PC-3 (cell line): Measurements from ENCODE around the gene THRB. TPM values are rescaled to one million over a fixed set of nuclear protein-coding genes. Genes with fewer than 3 reads are reported as not detected.

Experiments used
- ATAC-seq: fragments of 200-7000 bp; cut with Tn5 transposase; 2 replicates; pipeline ENCODE4 v1.9.1; 2020; ENCODE audit warnings: mild to moderate bottlenecking, moderate library complexity
- BruUV-seq: library from RNA; stranded (reverse); fragments of 400-500 nt; replicated peaks from 2 replicates; lab custom pipeline; 2021; lab: Mats Ljungman, UMichigan
- CTCF ChIA-PET: fragments of 300-600 bp; sonication (Branson Sonifier 250); formaldehyde crosslinking; loops from one replicate; lab custom pipeline; 2022; ENCODE audit warnings: antibody characterized with exemption; lab: Charles Lee
- POLR2A ChIA-PET: fragments of 300-600 bp; sonication (Branson Sonifier 250); formaldehyde crosslinking; loops from one replicate; lab custom pipeline; 2022; ENCODE audit warnings: antibody characterized with exemption; ENCODE audit not compliant: unreplicated experiment; lab: Charles Lee
- DNase-seq: peaks from one replicate; pipeline ENCODE4 v3.0.0-alpha.2; 2015
- H2AFZ ChIP-seq: fragments of 300-600 bp; sonication (generic); 2 replicates; pipeline ENCODE4 v1.6.0; 2016; ENCODE audit warnings: antibody characterized with exemption, low read length
- H3F3A ChIP-seq: fragments of 300-600 bp; sonication (generic); one replicate; pipeline ENCODE4 v1.6.0; 2017; ENCODE audit warnings: antibody characterized with exemption, low read length, control low read depth, mild to moderate bottlenecking; ENCODE audit not compliant: unreplicated experiment
- H3K27ac ChIP-seq: fragments of 300-600 bp; sonication (generic); 2 replicates; pipeline ENCODE4 v1.5.1; 2016; ENCODE audit warnings: mild to moderate bottlenecking, low read length
- H3K27me3 ChIP-seq: fragments of 300-600 bp; sonication (generic); 2 replicates; pipeline ENCODE4 v1.6.1; 2016; ENCODE audit warnings: low read length, mixed read lengths
- H3K36me3 ChIP-seq: fragments of 300-600 bp; sonication (generic); 2 replicates; pipeline ENCODE4 v1.6.1; 2016; ENCODE audit warnings: low read depth, mixed run types, low read length, mixed read lengths
- H3K4me1 ChIP-seq: fragments of 300-600 bp; sonication (generic); 2 replicates; pipeline ENCODE4 v1.5.1; 2016; ENCODE audit warnings: low read length; ENCODE audit not compliant: insufficient read depth
- H3K4me2 ChIP-seq: fragments of 300-600 bp; sonication (generic); 2 replicates; pipeline ENCODE4 v1.6.0; 2016; ENCODE audit warnings: low read length
- H3K4me3 ChIP-seq: fragments of 300-600 bp; sonication (generic); 2 replicates; pipeline ENCODE4 v1.5.1; 2016; ENCODE audit warnings: mild to moderate bottlenecking, low read length, mixed read lengths
- H3K79me2 ChIP-seq: fragments of 300-600 bp; sonication (generic); 2 replicates; pipeline ENCODE4 v1.6.1; 2017; ENCODE audit warnings: low read length, mixed read lengths
- H3K9ac ChIP-seq: fragments of 300-600 bp; sonication (generic); 2 replicates; pipeline ENCODE4 v1.6.0; 2016; ENCODE audit warnings: mild to moderate bottlenecking, low read length
- H3K9me2 ChIP-seq: fragments of 300-600 bp; sonication (generic); replicated peaks from 2 replicates; pipeline ENCODE4 v1.6.1; 2016; ENCODE audit warnings: mixed run types, low read length, mixed read lengths
- H3K9me3 ChIP-seq: fragments of 300-600 bp; sonication (generic); 2 replicates; pipeline ENCODE4 v1.6.1; 2016; ENCODE audit warnings: low read length, mixed read lengths
- H4K20me1 ChIP-seq: fragments of 300-600 bp; sonication (generic); 2 replicates; pipeline ENCODE4 v1.6.1; 2016; ENCODE audit warnings: low read length, mixed read lengths
- EZH2 ChIP-seq: fragments of 300-600 bp; sonication (generic); IDR thresholded peaks from one replicate; pipeline ENCODE4 v1.6.1; 2017; ENCODE audit warnings: antibody characterized with exemption, mild to moderate bottlenecking, low read length; ENCODE audit not compliant: unreplicated experiment
- EZH2phosphoT487 ChIP-seq: fragments of 300-600 bp; sonication (generic); IDR thresholded peaks from 2 replicates; pipeline ENCODE4 v1.6.1; 2018; ENCODE audit warnings: mild to moderate bottlenecking, antibody characterized with exemption, low read length, borderline replicate concordance
- intact Hi-C: fragments of 100-400 bp; cut with micrococcal nuclease; formaldehyde crosslinking; loops from 2 replicates; pipeline ENCODE4 v1.9.0; 2023
- total RNA-seq: library from RNA; depleted of rRNA; stranded (reverse); fragments of >200 nt; gene quantifications from 2 replicates; pipeline ENCODE4 v1.2.3, GENCODE V29; 2014
- TF ChIP-seq, protein P1 (sequence below): fragments of 300-600 bp; sonication (generic); conservative IDR thresholded peaks from 2 replicates; pipeline ENCODE4 v1.5.1; 2017; ENCODE audit warnings: antibody characterized with exemption, low read depth, mild to moderate bottlenecking, low read length

Gene THRB
- total RNA-seq, 1 experiment from 2014 or later: 9.7 TPM

DNA sequence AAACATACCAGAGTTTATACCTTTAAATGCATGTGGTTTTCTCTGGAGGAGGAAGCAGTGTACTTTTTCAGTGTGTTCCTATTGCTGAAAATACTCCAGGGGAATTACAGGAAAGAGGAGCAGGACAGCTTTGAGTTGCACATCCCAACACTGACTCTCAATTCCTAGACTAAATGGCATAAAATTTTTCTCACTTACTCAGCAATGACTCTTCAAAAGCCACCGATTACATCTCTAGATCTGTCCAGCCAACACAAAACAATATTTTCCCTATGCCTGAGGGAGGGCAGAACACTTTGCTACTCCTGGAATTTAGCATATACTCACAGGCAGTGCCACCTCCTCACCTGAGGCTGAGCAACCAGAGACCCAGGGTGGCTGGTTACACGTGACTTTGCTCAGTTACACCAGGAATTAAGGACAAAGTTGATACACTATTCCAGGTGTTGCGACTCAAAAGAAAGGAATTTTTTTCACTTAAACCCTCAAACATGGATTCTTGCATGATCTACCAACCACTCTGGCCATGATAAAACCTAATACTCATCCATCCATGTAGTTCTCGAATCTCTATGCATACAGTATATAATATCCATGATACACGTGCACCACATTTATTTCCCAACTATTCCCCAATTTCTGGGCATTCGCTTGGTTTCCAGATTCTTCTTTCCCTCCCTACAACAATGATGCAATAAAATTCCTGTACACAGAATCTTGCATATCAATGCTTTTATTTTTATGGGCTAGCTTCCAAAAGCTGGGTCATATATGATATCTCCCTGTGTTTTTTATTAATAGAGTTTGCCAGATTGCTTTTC lies 194.6 kb downstream of the THRB start:
- no TSS peak for BruUV-seq

DNA sequence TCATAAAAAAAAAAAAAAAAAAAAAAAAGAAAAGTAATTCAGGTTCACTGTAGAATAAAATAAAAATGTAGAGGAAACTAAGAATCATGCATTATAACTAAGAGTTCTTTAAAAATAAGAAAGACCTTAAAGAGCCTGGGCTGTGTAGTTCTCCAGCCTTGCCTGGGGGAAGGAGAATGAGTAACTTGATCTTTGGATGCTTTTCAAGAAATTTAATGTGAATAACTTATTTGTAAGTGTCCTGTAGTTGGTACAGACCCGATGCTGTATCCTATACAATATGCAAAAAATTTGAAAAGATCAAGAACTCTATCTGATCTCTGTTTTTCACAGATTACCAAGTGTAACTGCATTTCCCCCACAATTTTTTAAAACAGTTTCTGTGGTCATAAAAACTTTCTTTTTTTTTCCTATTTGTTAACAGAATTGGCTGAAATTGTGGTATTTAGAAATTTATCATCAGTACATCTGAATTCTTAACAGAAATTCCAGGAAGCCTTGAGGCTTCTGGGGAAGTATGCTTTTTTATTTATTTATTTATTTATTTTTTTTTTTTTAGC lies 195.3 kb downstream of the THRB start:
- DNase-seq (peak; percentile 82), ATAC-seq (peak; percentile 69)
- no peaks in the 10 kb centered on the region for H3F3A ChIP-seq
- H3K79me2 ChIP-seq: no peaks in the 10 kb centered on the region
- H2AFZ ChIP-seq: no peak overlapping the region
- peaks cover 5% of the 10 kb centered on the region; the same call in 1 of the 2 replicates for H3K36me3 ChIP-seq
- peak overlapping the region; percentile 59 for H3K27ac ChIP-seq
- ChIA-PET POLR2A (no interaction called here), CTCF (no interaction called here)
- BruUV-seq: no TSS peak
- H3K4me3 ChIP-seq: no peak overlapping the region
- TF ChIP-seq EZH2: no peak
- TF ChIP-seq, protein P1, sequence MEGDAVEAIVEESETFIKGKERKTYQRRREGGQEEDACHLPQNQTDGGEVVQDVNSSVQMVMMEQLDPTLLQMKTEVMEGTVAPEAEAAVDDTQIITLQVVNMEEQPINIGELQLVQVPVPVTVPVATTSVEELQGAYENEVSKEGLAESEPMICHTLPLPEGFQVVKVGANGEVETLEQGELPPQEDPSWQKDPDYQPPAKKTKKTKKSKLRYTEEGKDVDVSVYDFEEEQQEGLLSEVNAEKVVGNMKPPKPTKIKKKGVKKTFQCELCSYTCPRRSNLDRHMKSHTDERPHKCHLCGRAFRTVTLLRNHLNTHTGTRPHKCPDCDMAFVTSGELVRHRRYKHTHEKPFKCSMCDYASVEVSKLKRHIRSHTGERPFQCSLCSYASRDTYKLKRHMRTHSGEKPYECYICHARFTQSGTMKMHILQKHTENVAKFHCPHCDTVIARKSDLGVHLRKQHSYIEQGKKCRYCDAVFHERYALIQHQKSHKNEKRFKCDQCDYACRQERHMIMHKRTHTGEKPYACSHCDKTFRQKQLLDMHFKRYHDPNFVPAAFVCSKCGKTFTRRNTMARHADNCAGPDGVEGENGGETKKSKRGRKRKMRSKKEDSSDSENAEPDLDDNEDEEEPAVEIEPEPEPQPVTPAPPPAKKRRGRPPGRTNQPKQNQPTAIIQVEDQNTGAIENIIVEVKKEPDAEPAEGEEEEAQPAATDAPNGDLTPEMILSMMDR: no peak
- TF ChIP-seq EZH2phosphoT487: no peak
- peaks cover 61% of the 10 kb centered on the region for H3K4me1 ChIP-seq
- intact Hi-C loops: loop anchor here (1.0 kb wide), 1 partner anchor 17 kb away; no protein-coding TSS in a partner anchor
- H3K9me3 ChIP-seq: no peaks in the 10 kb centered on the region
- H3K4me2 ChIP-seq: peak overlapping the region; percentile 55
- no peaks in the 10 kb centered on the region for H4K20me1 ChIP-seq
- no peak overlapping the region for H3K9ac ChIP-seq
- 0 out of 2 replicates have a peak, but pooled peaks cover 3% of the 10 kb centered on the region for H3K9me2 ChIP-seq
- H3K27me3 ChIP-seq: no peaks in the 10 kb centered on the region

More for the DNA sequence above, 194.6 kb downstream of the THRB start:
- TF ChIP-seq, protein P1: no peak
- H3K27ac ChIP-seq: peak overlapping the region; percentile 59
- intact Hi-C loops: loop anchor here (1.0 kb wide), 1 partner anchor 16 kb away; no protein-coding TSS in a partner anchor
- peak overlapping the region; percentile 55 for H3K4me2 ChIP-seq
- no peak overlapping the region for H2AFZ ChIP-seq
- DNase-seq (peak; percentile 87), ATAC-seq (peak; percentile 52)
- peaks cover 61% of the 10 kb centered on the region for H3K4me1 ChIP-seq
- no peaks in the 10 kb centered on the region for H4K20me1 ChIP-seq
- ChIA-PET CTCF (no interaction called here), POLR2A (no interaction called here)
- no peak overlapping the region for H3K9ac ChIP-seq
- no peaks in the 10 kb centered on the region for H3K79me2 ChIP-seq
- no peaks in the 10 kb centered on the region for H3K36me3 ChIP-seq
- H3K9me3 ChIP-seq: no peaks in the 10 kb centered on the region
- H3K9me2 ChIP-seq: no peaks in the 10 kb centered on the region
- H3F3A ChIP-seq: no peaks in the 10 kb centered on the region
- H3K27me3 ChIP-seq: no peaks in the 10 kb centered on the region
- peak overlapping the region; percentile 12; the same call in 1 of the 2 replicates for H3K4me3 ChIP-seq
